Activated CD8-positive, alpha-beta T cell treated with anti-CD3 and anti-CD28 coated beads for 36 hours (primary cell): ENCODE measurements around the gene MCU. TPM values are rescaled to one million over a fixed set of nuclear protein-coding genes. Genes with fewer than 3 reads are reported as not detected.
"Not testable (repeated sequence)": the region's sequence is repeated elsewhere in the genome, so short reads cannot be mapped to it uniquely, and the experiment has no call there.

Experiments used
- ATAC-seq: fragments of 200-7000 bp; cut with Tn5 transposase; one replicate; pipeline ENCODE4 v1.10.0; 2021; ENCODE audit warnings: mild to moderate bottlenecking, moderate library complexity
- CTCF ChIA-PET: fragments of 350-600 bp; sonication (Branson Sonifier 250); formaldehyde crosslinking; loops from one replicate; lab custom pipeline; 2021; ENCODE audit warnings: antibody characterized with exemption; lab: Charles Lee
- POLR2A ChIA-PET: fragments of 350-600 bp; sonication (Branson Sonifier 250); formaldehyde crosslinking; loops from one replicate; lab custom pipeline; 2021; ENCODE audit warnings: antibody characterized with exemption; lab: Charles Lee
- DNase-seq: peaks from one replicate; pipeline ENCODE4 v3.0.0-alpha.2; 2020
- H3K27ac Mint-ChIP-seq: one replicate; pipeline ENCODE4 v1.8.0; 2021; ENCODE audit warnings: mild to moderate bottlenecking, mixed read lengths
- H3K27me3 Mint-ChIP-seq: one replicate; pipeline ENCODE4 v1.8.0; 2021; ENCODE audit warnings: mixed read lengths
- H3K36me3 Mint-ChIP-seq: one replicate; pipeline ENCODE4 v1.8.0; 2021; ENCODE audit warnings: low read depth, mixed read lengths
- H3K4me1 Mint-ChIP-seq: one replicate; pipeline ENCODE4 v1.8.0; 2021; ENCODE audit warnings: low read depth, mixed read lengths
- H3K4me3 Mint-ChIP-seq: one replicate; pipeline ENCODE4 v1.8.0; 2021; ENCODE audit warnings: mild to moderate bottlenecking, moderate library complexity, mixed read lengths
- H3K9me3 Mint-ChIP-seq: one replicate; pipeline ENCODE4 v1.8.0; 2021; ENCODE audit warnings: mixed read lengths
- CTCF ChIP-seq: fragments of 200-600 bp; IDR thresholded peaks from one replicate; pipeline ENCODE4 v1.8.0; 2022; ENCODE audit warnings: antibody characterized with exemption, mild to moderate bottlenecking
- intact Hi-C: fragments of 100-400 bp; cut with micrococcal nuclease; formaldehyde crosslinking; loops from one replicate; pipeline ENCODE4 v1.10.0; 2022
- total RNA-seq, 2 experiments: library from RNA; stranded (reverse); gene quantifications; one replicate each; pipeline ENCODE4 v1.2.3, GENCODE V29; 2021

Gene MCU
- total RNA-seq, 2 experiments from 2014 or later, result 17.1 to 18.3 TPM

GRCh38 chr10:72673280-72673679, 18.7 kb upstream of the MCU start:
- Mint-ChIP-seq H3K27me3 (peaks cover 2% of the 10 kb centered on the region), H3K9me3 (no peaks in the 10 kb centered on the region), H3K4me3 (no peak overlapping the region), H3K36me3 (no peaks in the 10 kb centered on the region), H3K4me1 (peaks cover 7% of the 10 kb centered on the region), H3K27ac (no peak overlapping the region)
- ChIA-PET POLR2A (no interaction called here), CTCF (no interaction called here)
- DNase-seq (no peak), ATAC-seq (no peak)
- intact Hi-C loops, result no loop called here
- no peak for TF ChIP-seq CTCF

- H3K9me3 Mint-ChIP-seq, H3K4me1 Mint-ChIP-seq, intact Hi-C loops, CTCF ChIA-PET, H3K36me3 Mint-ChIP-seq, H3K27me3 Mint-ChIP-seq, H3K27ac Mint-ChIP-seq, POLR2A ChIA-PET, H3K4me3 Mint-ChIP-seq, ATAC-seq, DNase-seq: not testable (repeated sequence)
Measured at GRCh38 chr10:72674174-72674573, 17.8 kb upstream of the MCU start.

- ChIA-PET CTCF (interaction anchor here (0.7 to 1.1 kb wide), 2 partner anchors 11 to 65 kb away, joined by 3 read pairs; no protein-coding TSS in a partner anchor), POLR2A (interaction anchor here (0.6 to 1.2 kb wide), 3 partner anchors 12 to 51 kb away, joined by 3 to 4 read pairs (median 4); no protein-coding TSS in a partner anchor)
- Mint-ChIP-seq H3K36me3 (no peaks in the 10 kb centered on the region), H3K4me3 (no peak overlapping the region), H3K9me3 (no peaks in the 10 kb centered on the region), H3K4me1 (peaks cover 7% of the 10 kb centered on the region), H3K27me3 (peaks cover under 1% of the 10 kb centered on the region), H3K27ac (no peak overlapping the region)
- no peak for TF ChIP-seq CTCF
- intact Hi-C loops, result no loop called here
- ATAC-seq, result no peak
- no peak for DNase-seq
Measured at GRCh38 chr10:72679838-72680241, 12.1 kb upstream of the MCU start.

GRCh38 chr10:72682638-72683037, 9.3 kb upstream of the MCU start:
- Mint-ChIP-seq H3K27ac (no peak overlapping the region), H3K36me3 (no peaks in the 10 kb centered on the region), H3K27me3 (peaks cover 2% of the 10 kb centered on the region), H3K4me3 (no peak overlapping the region), H3K4me1 (no peaks in the 10 kb centered on the region), H3K9me3 (no peaks in the 10 kb centered on the region)
- intact Hi-C loops, result no loop called here
- ChIA-PET CTCF (interaction anchor here (1.0 to 1.6 kb wide), 2 partner anchors 8 to 320 kb away, joined by 3 read pairs; no protein-coding TSS in a partner anchor), POLR2A (interaction anchor here (0.7 kb wide), 1 partner anchor 425 kb away, joined by 3 read pairs; no protein-coding TSS in a partner anchor)
- no peak for DNase-seq
- no peak for ATAC-seq
- no peak for TF ChIP-seq CTCF

- Mint-ChIP-seq H3K4me3 (no peak overlapping the region), H3K27me3 (peaks cover 2% of the 10 kb centered on the region), H3K9me3 (no peaks in the 10 kb centered on the region), H3K36me3 (no peaks in the 10 kb centered on the region), H3K27ac (no peak overlapping the region), H3K4me1 (peaks cover 5% of the 10 kb centered on the region)
- ATAC-seq (no peak), DNase-seq (no peak)
- intact Hi-C loops, result no loop called here
- TF ChIP-seq CTCF, result no peak
- POLR2A ChIA-PET, result no interaction called here
- CTCF ChIA-PET, result interaction anchor here (0.6 to 1.3 kb wide), 4 partner anchors 10 to 320 kb away, joined by 3 to 4 read pairs (median 3); no protein-coding TSS in a partner anchor
Measured at GRCh38 chr10:72685264-72685921, 6.5 kb upstream of the MCU start.

- DNase-seq, intact Hi-C loops, H3K27ac Mint-ChIP-seq, H3K4me3 Mint-ChIP-seq, POLR2A ChIA-PET, H3K9me3 Mint-ChIP-seq, H3K36me3 Mint-ChIP-seq, ATAC-seq, H3K27me3 Mint-ChIP-seq, H3K4me1 Mint-ChIP-seq: not testable (repeated sequence)
- CTCF ChIA-PET, result interaction anchor here (0.6 to 0.9 kb wide), 3 partner anchors 79 to 322 kb away, joined by 3 to 4 read pairs (median 3); no protein-coding TSS in a partner anchor
Measured at GRCh38 chr10:72686430-72686829, 5.5 kb upstream of the MCU start.
